Prostate gland (tissue), 2 donors: ENCODE measurements around the gene ESR2.

Experiments
- CTCF ChIP-seq, 4 experiments: fragments of 200-600 bp in 2 of 4; fragments of 450-650 bp in 2 of 4; sonication (generic) in 2 of 4; IDR thresholded peaks; 1 replicate in 3 of 4; 2 replicates in 1 of 4; pipeline ENCODE4 v1.5.1; 2016 to 2019; ENCODE audit warnings: antibody characterized with exemption in 4 of 4, mild to moderate bottlenecking in 2 of 4, moderate library complexity in 2 of 4
- POLR2A ChIP-seq: fragments of 450-650 bp; IDR thresholded peaks from one replicate; pipeline ENCODE4 v1.6.1; 2016; ENCODE audit warnings: antibody characterized with exemption, mild to moderate bottlenecking
- POLR2AphosphoS5 ChIP-seq: sonication (generic); formaldehyde crosslinking; IDR thresholded peaks from one replicate; pipeline ENCODE4 v1.6.1; 2017; ENCODE audit warnings: antibody characterized with exemption

- TF ChIP-seq CTCF (IDR thresholded peaks at IDR 0.05) (no peak), POLR2AphosphoS5 (no peak), POLR2A (no peak)
These were observed 85.2 kb downstream of the ESR2 start for GRCh38 chr14:64208981-64209380.
